Esophagus mucosa (tissue), 1 donor: ENCODE measurements around the gene SEMA5A. TPM values are rescaled to one million over a fixed set of nuclear protein-coding genes. Genes with fewer than 3 reads are reported as not detected.

Source experiments
- ATAC-seq: fragments of 200-7000 bp; cut with Tn5 transposase; one replicate; pipeline ENCODE4 v1.9.1; 2020
- total RNA-seq: library from RNA; stranded (reverse); gene quantifications from one replicate; pipeline ENCODE4 v1.2.4, GENCODE V29; 2023
- donor health status: DM: yes; HTN: yes; CAD: no.

Gene SEMA5A
- total RNA-seq, 1 donor from 2014 or later = 5.5 TPM

DNA sequence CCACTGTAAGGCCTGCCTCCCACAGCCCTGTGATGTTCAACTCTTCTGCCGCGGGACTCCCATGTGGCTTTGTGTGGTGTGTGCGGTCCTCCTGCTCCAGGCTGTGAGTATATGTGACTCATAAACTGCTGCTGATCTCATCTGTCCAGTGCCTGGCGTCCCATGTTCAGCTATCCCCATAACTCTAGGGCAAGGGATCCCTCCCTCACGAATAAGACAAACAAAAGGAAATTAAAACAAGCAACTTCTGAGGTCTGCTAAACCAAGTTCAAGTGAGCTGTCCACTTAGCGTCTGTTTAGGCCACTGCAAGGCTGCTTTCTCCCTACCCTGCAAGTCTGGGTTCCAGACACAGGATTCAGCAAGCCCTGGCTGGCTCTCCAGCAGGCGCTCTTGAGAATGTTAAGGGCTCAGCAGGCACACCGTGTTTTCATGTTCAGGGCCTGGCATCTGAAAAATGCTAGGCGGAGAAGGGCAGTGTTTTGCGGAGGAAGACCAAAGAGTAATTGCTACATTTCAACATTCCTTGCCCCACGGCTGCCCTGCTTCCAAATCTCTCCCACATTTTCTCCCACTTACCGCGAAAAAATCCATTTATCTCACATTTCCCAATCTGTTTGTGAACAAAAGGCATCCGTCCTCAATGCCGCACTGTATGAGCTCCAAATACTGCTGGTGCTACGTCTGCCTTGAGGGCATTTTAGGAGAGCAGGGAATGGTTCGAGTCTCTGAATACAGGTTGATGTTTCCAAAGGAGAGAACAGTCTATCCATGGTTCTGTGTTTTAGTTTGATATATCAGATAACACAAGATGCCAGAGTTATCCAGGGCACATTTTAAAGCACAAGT is 280.2 kb downstream of the SEMA5A start:
- ATAC-seq = peak; percentile 62

DNA sequence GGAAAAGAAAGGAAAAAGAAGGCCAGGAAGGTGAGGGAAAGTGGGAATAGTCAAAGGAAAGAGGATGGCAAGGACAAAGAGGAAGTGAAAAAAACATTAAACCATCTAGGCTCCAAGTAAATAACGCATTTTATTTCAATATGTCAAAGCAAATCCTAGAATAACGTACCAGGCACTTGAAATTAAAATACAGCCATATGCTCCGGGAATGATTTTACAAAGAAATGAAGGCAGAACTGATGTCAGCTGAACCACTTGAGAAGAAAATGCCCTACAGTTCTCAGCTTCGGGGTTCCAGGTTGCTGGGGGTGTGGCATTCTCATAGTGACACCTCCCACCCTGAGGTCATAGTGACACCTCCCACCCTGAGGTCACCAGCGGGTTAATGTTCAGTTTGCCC is 281.6 kb downstream of the SEMA5A start:
- ATAC-seq = no peak

DNA sequence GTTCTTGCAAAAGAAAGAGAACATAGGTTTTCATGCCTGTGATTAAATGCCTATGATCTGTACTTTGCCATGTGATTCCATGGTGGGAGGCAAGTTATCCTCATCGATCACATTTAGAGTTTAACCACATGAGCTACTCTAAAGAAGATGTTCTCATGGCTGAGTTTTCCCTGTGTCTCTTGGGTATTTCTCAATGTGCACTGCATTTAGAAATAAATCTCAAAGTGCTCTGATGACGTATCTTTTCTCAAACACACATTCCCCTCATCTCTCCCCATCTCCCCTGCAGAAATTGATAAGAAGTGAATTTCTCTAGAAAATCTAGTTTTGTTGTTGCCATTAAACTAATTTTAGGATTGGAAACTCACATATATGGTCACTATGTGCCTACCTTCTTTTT is 282.2 kb downstream of the SEMA5A start:
- ATAC-seq = no peak

DNA sequence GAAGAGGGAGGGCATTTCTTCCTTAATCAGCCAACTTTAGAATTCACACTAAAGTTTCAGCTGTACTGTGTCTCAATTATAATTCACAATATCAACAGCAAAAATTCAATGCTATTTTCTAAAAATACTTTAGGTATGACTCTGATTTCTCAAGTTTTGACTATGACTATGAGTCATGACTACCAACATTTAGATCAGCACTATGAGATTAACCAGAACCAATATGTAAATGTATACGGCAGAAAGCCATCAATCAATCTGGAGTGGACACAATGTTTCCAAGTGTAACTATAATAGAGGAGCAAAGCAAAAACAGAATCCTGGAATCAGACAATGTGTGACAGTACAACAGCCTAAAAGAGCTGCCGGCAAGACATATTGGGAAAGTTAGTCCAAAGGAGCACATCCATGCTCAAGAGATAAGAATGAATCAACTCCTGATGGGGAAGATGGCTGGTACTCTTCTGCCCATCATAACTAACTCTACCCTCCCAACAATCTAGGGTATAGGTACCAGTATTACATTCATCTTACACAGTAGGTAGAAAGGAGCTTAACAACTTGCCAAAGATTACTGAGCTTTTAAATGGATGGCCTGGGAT is 294.4 kb downstream of the SEMA5A start:
- ATAC-seq = no peak

DNA sequence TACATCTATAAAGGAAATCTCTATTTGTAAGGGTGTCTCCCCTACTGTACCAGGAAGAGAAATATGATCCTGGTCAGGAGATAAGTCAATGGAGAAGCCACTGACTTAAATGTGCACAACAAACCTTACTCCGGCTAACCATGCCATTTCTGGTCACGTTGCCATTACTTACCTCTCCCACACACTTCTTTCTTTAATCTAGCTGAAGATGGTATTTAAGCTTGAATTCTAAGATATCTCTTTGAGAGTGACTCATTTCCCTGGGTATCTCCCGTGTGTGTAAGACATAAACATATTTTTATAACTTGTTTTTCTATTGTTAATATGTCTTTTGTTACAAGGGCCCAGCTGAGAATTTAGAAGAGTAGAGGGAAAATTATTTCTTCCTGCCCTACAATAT is 296.6 kb downstream of the SEMA5A start:
- ATAC-seq = no peak

DNA sequence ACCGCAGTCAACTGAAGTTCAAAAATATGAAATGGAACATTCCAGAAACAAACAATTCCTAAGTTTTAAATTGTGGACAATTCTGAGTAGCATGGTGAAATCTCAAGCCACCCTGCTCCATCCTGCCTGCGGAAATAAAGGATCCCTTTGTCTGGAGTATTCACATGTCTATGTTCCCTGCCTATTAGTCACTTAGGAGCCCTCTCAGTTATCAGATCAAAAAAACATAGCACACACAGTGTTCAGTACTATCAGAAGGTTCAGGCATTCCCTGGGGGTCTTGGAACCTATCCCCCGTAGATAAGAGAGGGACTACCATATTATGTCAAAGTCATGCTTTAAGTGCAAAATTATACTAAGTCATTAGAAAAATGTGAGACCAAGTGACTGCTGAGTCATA is 300.8 kb downstream of the SEMA5A start:
- ATAC-seq = no peak

DNA sequence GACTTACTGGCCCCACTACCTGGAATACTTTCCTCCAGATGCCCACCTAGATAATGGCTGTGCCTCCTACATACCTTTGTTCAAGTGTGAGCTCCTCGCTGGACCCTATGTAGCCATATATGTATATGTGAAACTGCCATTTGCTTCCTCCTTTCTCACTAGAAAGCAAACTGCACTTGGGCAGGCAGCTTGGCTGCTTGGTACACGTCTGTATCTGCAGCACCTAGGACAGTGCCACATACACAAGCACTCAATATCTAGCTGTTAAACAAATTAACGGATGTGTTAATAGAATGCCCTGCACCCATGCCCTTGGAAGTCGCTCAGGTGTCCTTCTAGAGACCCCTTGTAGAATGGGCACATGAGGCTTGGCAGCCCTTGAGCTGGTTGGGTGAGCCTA is 301.5 kb downstream of the SEMA5A start:
- ATAC-seq = no peak

DNA sequence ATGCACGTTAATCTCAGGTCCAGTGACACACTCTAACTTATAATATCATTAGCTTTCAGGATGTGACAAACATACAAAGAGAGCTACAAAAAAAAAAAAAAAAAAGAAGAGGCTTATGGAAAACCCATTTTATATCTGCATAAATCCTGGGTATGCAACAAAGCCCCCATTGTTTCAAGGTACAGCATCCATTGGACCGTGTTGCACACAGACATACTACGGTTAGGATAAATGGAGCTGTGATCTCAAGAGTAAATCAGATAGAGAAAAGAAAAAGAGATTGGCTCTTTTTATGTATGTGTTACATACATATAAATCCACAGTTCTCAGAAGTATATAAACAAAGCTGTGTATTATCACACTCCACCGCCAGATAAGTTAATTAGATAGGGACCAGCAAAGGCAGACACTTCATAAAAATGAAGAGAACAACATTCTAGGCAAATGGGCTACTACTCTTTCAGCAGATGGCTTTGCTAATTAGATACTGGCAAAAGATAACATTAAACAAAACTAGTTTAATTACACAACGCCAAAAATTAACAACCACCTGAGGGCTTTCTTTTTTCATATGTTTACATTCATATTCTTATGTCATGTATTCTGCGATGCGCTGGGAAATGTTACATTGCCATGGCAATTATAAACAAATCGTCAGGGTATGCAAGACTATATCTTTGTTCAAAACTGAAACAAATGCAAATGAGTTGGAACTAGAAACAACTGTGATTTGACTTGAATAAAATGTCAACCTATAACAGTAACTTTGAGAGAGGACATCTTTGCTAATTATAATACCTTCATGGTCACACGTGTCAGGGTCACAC is 304.2 kb downstream of the SEMA5A start:
- ATAC-seq = no peak

DNA sequence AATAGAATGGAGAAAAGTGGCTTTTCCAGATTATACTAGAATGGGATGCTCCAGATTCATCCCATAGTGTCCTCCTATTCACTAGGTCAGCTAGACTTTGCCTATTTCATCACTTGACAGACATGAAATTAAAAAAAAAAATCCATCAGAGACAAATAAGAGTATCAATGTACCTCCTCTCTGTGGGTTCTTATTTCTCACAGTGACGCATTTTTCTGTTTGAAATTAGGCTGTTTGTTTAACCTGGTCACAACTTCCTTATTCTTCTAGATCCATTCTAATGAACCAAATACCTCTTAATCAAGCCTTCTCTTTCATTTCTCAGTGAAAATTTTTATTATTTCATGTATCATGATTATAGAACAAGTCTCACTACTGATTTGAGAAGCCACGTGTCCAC is 305.4 kb downstream of the SEMA5A start:
- no peak for ATAC-seq

DNA sequence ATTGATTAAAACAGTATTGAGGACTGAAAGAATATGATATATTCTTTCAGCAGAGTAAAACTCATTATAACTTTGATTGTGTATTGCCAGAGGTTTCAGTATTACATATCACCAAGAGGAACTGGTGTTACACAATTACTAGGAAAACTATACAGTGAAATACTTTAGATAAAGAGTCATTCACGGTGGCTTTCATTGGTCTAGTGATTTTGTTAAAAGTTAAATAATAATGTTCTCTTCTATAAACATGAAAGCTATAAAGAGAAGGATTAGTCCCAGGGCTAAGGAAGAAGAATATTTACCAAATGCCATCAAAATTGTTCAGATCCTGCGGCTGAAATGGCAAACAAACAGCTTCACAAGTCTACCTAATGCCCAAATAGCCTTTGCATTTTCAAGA is 306.2 kb downstream of the SEMA5A start:
- no peak for ATAC-seq

DNA sequence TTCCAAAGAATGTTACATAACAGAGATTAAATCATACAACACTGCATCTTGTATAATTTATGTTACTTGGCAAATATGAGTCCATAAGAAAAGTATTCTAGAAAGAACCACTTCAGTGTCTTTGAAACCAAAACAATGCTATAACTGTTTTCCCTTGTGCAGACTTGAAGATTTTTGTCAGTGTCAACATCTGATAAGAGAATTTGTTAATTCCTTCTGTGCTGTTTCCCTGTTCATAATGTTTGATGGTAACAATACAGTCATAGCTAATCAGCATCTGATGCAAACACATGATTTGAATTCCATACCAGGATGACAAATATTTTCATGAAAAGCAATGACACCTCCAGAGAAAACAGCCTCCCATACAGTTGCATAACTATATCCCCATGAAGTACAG is 306.8 kb downstream of the SEMA5A start:
- no peak for ATAC-seq

DNA sequence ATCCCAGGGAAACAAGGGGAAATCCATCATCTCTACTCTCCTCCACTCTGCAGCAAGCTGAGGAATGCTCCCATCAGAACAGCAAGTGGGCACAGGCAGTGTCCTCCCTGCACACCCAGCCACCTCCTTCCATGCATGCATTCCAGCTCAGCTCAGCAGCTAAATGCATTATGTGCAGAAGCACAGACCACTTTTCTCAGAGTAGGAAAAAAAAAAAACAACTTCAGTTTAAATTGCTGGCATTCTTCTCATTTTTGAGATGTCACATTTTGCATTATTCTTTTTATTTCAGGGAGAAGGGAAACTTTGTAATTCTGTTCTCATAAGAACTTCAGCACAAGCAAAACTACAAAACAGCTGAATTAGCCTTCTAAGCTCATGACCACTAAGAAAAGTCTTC is 312.2 kb downstream of the SEMA5A start:
- no peak for ATAC-seq

DNA sequence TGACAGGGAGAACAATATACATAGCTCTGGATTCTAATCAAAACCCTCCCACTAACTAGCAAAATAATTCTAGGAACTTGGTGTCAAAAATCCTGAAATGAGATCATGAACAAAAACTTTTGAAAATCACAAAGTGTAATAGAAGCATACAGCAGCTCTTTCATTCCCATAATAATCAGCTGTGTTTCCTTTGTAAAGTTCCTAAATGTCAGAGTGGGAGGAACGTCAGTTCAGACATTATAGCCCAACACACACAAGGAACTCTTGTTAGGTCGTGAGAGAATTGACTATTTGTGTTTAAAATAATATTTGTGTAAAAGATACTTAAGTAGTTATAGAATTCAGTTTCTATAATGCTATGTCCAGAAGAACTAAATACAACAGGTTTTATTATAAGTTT is 312.8 kb downstream of the SEMA5A start:
- no peak for ATAC-seq

DNA sequence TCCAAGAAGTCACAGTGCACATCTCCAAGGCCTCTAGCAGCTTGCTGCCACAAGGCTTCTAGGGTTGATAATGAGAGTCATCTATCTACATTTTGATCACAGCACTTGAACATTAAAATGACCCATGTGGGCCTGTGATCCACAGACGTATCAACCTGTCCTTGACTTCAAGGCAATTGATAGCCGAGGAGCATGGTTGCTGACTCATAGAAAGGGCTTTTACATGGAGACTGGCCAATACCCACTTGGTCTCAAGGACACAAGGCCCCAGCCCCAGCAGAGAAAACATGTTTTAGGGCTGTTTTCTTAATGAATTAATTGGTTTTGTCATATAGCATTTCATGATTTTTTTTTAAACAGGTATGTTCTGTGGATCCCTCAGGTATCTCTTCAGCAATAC is 314.0 kb downstream of the SEMA5A start:
- ATAC-seq = no peak

DNA sequence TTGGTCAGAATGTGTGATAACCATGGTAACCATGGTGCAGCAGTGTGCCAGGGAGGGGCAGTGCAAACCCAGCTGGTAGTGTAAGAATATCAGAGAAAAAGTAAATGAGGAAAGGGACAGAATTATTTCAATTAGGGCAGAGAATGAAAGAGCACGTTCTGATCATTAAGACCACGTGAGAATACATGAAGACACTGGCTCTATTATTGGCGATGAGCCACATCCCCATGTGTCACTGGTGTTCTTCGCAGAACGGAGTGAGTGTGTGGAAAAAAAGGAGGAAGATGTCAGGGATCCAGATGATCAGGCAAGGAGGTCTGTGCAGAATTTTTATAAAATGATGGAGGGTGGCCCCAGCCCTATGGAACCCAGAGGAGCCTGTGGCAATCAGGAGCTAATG is 315.5 kb downstream of the SEMA5A start:
- no peak for ATAC-seq

DNA sequence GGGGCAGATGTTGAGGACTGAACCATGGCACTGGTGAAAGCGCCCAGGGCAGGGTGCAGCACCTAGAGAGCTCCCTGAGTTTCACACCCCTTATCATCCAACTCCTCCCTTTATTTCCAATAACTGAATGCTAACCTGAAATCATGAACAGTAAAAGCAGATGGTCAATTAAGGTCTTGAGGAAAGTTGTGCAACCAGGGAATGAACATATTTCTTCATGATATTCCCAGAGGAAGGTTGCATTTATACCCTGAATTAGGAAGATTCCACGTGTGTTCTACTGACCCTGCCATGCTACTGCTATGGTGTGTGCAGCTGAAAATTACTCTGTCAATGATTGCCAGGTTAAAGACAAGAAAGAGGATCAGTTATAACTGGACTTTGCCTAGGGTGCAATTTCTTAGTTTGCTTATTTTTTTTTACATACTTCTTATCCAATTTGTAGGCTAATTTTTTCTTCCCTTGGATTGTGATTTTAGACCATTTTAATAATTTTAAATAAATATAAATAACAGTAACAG is 319.8 kb downstream of the SEMA5A start:
- no peak for ATAC-seq

DNA sequence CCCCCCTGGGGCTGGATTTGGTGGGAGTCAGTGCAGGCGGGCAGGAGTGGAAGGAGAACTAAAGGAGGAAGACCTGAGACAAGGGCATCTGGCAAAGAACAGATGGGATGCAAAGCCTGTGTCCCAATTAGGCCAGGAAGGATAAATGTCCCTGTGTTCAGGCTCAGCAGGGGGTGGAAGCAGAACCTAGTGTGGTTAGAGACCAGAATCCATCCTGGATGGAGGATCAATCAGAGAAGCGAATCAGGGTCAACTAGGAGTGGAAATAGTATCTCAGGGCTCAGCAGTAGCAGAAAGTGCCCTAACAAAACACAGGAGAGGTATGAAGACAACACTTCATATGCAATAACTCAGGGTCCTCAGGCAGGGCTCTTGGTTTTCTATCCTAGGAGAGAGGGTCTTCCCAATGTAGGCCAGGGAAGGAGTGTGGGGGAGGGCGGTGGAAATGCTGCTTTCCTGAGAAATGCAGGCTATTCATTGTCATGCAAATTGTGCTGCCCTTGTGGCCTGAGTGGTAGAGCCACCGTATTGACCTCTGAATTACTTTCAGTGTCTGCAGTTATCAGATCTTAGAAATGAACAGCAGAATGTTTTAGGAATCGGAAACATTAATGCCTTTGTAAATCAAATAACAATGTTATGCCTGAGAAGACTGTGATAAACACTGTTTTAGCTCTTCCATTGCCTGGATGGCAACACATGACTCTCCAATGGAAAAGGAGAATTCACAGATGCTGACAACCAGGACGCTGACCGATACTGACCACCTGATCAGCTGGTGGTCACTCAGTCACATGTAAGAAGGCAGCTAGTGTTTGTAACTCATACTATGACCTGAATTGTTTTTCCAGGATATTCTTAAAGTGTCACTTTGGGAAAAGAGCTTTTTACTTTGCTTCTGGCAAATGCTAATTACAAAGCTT is 323.6 kb downstream of the SEMA5A start:
- ATAC-seq = no peak

DNA sequence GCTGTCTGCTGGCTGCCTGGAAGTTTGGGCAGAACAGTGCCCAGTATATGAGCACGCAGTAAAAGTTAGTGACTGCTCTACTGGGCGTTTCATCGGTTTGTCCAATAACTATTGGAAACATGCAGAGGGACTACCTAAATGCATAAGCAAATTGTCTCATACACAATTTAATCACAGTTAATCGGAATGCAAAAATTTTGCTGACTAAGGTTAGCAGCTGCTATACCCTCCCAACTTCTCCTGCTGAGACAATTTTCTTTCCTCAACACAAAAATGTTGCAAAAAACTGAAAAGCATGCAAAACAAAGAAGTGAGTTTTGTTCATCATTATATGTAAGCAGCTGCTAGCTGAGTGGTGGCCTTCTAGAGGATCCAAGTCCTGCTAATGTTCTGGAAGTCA is 327.5 kb downstream of the SEMA5A start:
- ATAC-seq = no peak

DNA sequence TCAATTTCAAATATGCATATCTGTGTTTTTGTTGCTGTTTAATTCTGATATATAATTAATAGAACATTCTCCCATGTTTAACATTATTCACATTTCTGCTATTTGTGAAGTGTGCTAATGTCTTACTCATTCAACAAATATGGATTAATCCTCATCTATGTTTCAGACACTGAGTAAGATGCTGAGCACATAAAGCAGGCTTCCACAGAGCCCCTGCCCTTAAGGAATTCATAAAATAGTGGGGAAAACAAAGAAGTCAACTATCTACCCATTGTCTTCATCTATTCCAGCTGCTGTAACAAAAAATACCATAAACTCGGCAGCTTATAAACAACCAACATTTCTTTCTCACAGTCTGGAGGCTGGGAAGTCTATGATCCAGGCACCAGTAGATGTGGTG is 333.3 kb downstream of the SEMA5A start:
- ATAC-seq = no peak

DNA sequence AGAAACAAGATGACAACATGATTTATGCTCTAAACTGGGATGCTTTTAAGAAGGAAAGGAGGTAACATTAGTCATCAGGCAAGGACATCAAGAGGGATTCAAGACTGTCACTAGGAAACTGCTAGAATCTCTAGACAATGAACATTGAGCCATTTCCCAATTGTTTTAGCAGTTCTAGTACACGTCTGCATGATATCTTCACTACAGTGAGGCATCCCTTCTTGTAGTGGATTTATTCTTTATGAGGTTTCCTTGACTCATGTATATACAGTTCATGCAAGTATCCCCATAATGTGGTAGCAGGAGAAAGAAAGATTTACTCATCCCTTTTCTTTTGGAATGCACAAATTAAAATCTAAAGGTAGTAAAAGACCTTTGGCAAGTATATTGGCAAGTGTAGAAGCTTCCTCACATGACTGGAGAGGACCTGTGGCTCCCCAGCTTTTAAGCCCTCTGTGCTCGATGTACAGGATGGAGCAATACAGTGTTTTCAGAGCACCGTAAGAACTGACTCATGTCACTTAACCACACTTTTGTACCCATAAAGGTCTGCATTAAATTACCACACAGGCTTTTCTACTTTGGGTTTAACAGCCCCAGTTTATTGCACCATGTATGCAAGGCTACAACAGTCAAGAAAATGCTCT is 335.9 kb downstream of the SEMA5A start:
- no peak for ATAC-seq

DNA sequence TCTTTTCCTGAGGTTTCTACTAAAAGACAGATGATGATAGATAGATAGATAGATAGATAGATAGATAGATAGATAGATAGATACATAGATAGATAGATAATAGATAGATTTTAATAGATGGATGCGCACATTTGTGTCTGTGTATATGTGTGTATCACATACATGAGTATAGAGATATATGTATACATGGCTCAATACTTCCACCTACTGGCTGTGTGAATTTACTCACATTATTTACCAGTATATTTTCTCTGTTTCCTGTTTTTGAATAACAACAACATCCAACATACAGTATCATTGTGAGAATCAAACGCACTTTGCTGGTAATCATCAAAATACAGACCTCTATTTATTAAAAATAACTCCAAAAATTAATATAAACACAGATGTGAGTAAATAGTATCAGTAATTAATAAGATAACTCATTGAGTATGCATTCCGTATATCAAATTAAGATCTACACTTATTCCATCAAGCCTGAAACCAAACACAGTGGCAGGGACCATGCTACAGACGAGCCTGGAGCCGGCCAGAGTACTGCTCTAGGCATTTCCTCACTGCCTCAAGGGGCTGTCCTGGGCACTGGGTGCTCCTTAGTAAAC is 338.0 kb downstream of the SEMA5A start:
- ATAC-seq = peak; percentile 65
